A673 (cell line): ENCODE data around the gene ORMDL2. TPM values are rescaled to one million over a fixed set of nuclear protein-coding genes. Genes with fewer than 3 reads are reported as not detected.

Experiments
- BruUV-seq: library from RNA; stranded (reverse); fragments of 400-500 nt; replicated peaks from 2 replicates; lab custom pipeline; 2021; lab: Mats Ljungman, UMichigan
- CTCF ChIA-PET: fragments of 300-600 bp; sonication (Branson Sonifier 250); formaldehyde crosslinking; loops from one replicate; lab custom pipeline; 2022; ENCODE audit warnings: antibody characterized with exemption; lab: Charles Lee
- POLR2A ChIA-PET: fragments of 300-600 bp; sonication (Branson Sonifier 250); formaldehyde crosslinking; loops from one replicate; lab custom pipeline; 2022; ENCODE audit warnings: antibody characterized with exemption; ENCODE audit not compliant: low non-redundant PET; lab: Charles Lee
- DNase-seq: peaks from one replicate; pipeline ENCODE4 v3.0.0-alpha.2; 2015; ENCODE audit warnings: low spot score
- H3K27ac ChIP-seq: fragments of 200-600 bp; sonication (generic); 2 replicates; pipeline ENCODE4 v1.5.1; 2016; ENCODE audit warnings: mixed run types, low read depth, mild to moderate bottlenecking, mixed read lengths, antibody characterized with exemption, low read length; ENCODE audit not compliant: poor library complexity, severe bottlenecking
- H3K27me3 ChIP-seq: fragments of 200-600 bp; sonication (generic); replicated peaks from 2 replicates; pipeline ENCODE4 v1.6.1; 2017; ENCODE audit warnings: mixed run types, low read depth, mild to moderate bottlenecking, mixed read lengths, antibody characterized with exemption, low read length; ENCODE audit not compliant: insufficient read depth, poor library complexity
- H3K36me3 ChIP-seq: fragments of 200-600 bp; sonication (generic); 2 replicates; pipeline ENCODE4 v1.6.1; 2016; ENCODE audit warnings: mixed run types, mild to moderate bottlenecking, mixed read lengths, antibody characterized with exemption, low read length; ENCODE audit not compliant: insufficient read depth, poor library complexity, severe bottlenecking
- H3K4me1 ChIP-seq: fragments of 200-600 bp; sonication (generic); 2 replicates; pipeline ENCODE4 v1.6.1; 2017; ENCODE audit warnings: mixed run types, mild to moderate bottlenecking, mixed read lengths, antibody characterized with exemption, low read length; ENCODE audit not compliant: insufficient read depth, poor library complexity, severe bottlenecking
- H3K4me3 ChIP-seq: fragments of 200-600 bp; sonication (generic); 2 replicates; pipeline ENCODE4 v1.5.1; 2016; ENCODE audit warnings: low read depth, mixed run types, mild to moderate bottlenecking, mixed read lengths, low read length; ENCODE audit not compliant: poor library complexity, severe bottlenecking
- H3K9me3 ChIP-seq: fragments of 200-600 bp; sonication (generic); 2 replicates; pipeline ENCODE4 v1.6.1; 2016; ENCODE audit warnings: mixed run types, low read depth, mild to moderate bottlenecking, mixed read lengths, antibody characterized with exemption, low read length; ENCODE audit not compliant: poor library complexity, severe bottlenecking
- CTCF ChIP-seq: fragments of 300-800, 200-600 bp; sonication (generic); conservative IDR thresholded peaks from 2 replicates; pipeline ENCODE4 v1.5.1; 2017; ENCODE audit warnings: low read depth, mild to moderate bottlenecking, antibody characterized with exemption, low read length, moderate library complexity, mixed read lengths
- EZH2 ChIP-seq: fragments of 200-600 bp; sonication (generic); IDR thresholded peaks from 2 replicates; pipeline ENCODE4 v1.6.1; 2017; ENCODE audit warnings: borderline replicate concordance, low read depth, mild to moderate bottlenecking, mixed read lengths, antibody characterized with exemption, low read length; ENCODE audit not compliant: poor library complexity, severe bottlenecking
- intact Hi-C: fragments of 100-400 bp; cut with micrococcal nuclease; formaldehyde crosslinking; loops from one replicate; pipeline ENCODE4 v1.10.0; 2022; ENCODE audit not compliant: unreplicated experiment
- total RNA-seq: library from RNA; stranded (reverse); gene quantifications from 2 replicates; pipeline ENCODE4 v1.2.3, GENCODE V29; 2021

Gene ORMDL2
- total RNA-seq, 1 experiment from 2014 or later: 32.3 TPM

DNA sequence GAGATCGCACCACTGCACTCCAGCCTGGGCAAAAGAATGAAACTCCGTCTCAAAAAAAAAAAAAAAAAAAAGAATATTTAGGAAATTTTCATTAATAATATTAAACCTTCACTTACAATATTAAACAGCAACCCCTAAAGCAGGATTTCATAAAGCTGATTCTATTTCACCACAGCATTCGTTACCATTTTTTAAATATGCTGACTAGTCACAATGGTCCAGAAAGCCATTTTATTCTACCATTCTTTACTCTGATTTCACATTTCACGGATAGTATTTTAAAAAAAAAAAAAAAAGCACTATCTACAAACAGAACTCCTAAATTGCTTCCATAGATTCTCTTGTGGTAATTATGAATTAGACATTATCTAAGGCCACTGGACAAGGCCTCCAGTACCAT, 27.9 kb upstream of the ORMDL2 start:
- DNase-seq: no peak
- Histone ChIP-seq H3K4me3 (no peak overlapping the region), H3K36me3 (peaks cover 83% of the 10 kb centered on the region), H3K4me1 (no peaks in the 10 kb centered on the region), H3K9me3 (no peaks in the 10 kb centered on the region), H3K27me3 (no peaks in the 10 kb centered on the region), H3K27ac (no peak overlapping the region)
- intact Hi-C loops: loop anchor here (5.0 kb wide), 1 partner anchor 38 kb away; no protein-coding TSS in a partner anchor
- BruUV-seq: no TSS peak
- TF ChIP-seq EZH2 (no peak), CTCF (no peak)
- ChIA-PET POLR2A (no interaction called here), CTCF (no interaction called here)

DNA sequence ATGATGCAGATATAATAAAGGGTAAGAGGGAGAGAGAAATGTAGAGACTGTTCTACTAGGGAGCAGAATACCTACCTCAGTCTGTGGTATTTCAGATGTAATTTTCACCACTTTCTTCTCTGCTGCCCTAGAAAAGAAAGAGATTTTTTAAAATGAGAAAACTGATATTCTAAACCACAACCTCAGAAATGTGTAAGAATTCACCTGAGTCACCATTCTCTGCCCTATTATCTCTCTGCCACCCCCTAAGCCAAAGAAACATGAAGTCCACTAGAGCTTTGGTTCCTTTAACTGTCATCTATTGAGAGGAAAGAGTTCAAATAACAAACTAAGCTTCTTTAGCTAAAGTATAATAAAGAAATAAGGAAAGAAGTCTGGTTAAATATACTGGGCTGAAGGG, 21.9 kb upstream of the ORMDL2 start:
- CTCF ChIA-PET: no interaction called here
- Histone ChIP-seq H3K9me3 (no peaks in the 10 kb centered on the region), H3K27ac (no peak overlapping the region), H3K27me3 (no peaks in the 10 kb centered on the region), H3K4me3 (no peak overlapping the region), H3K36me3 (peaks cover 76% of the 10 kb centered on the region), H3K4me1 (peaks cover 3% of the 10 kb centered on the region)
- POLR2A ChIA-PET: no interaction called here
- DNase-seq: no peak
- no TSS peak for BruUV-seq
- intact Hi-C loops: loop anchor here (2.0 kb wide), 1 partner anchor 57 kb away; no protein-coding TSS in a partner anchor
- no peak for TF ChIP-seq CTCF
- TF ChIP-seq EZH2: no peak

- peak; percentile 65 for TF ChIP-seq CTCF
- TF ChIP-seq EZH2: no peak
- intact Hi-C loops: loop anchor here (2.0 kb wide), 1 partner anchor 58 kb away; no protein-coding TSS in a partner anchor
- Histone ChIP-seq H3K27ac (no peak overlapping the region), H3K4me3 (no peak overlapping the region), H3K36me3 (peaks cover 79% of the 10 kb centered on the region), H3K9me3 (no peaks in the 10 kb centered on the region), H3K27me3 (no peaks in the 10 kb centered on the region), H3K4me1 (peaks cover 3% of the 10 kb centered on the region)
- ChIA-PET POLR2A (no interaction called here), CTCF (interaction anchor here (2.2 kb wide), 1 partner anchor 58 kb away, joined by 17 read pairs; no protein-coding TSS in a partner anchor)
- peak; percentile 68 for DNase-seq
- no TSS peak for BruUV-seq
These were observed 20.8 kb upstream of the ORMDL2 start for GRCh38 chr12:55797068-55797467.
